Panc1 (cell line): Measurements from ENCODE around the gene ASCL2. TPM values are rescaled to one million over a fixed set of nuclear protein-coding genes. Genes with fewer than 3 reads are reported as not detected.

ENCODE experiments used
- ATAC-seq: fragments of 200-7000 bp; cut with Tn5 transposase; 2 replicates; pipeline ENCODE4 v1.9.1; 2020; ENCODE audit warnings: mild to moderate bottlenecking, moderate library complexity
- BruUV-seq: library from RNA; stranded (reverse); fragments of 400-500 nt; replicated peaks from 2 replicates; lab custom pipeline; 2021; lab: Mats Ljungman, UMichigan
- CTCF ChIA-PET: fragments of 300-600 bp; sonication (Branson Sonifier 250); formaldehyde crosslinking; loops from one replicate; lab custom pipeline; 2022; ENCODE audit warnings: antibody characterized with exemption; lab: Charles Lee
- POLR2A ChIA-PET: fragments of 300-600 bp; sonication (Branson Sonifier 250); formaldehyde crosslinking; loops from one replicate; lab custom pipeline; 2022; ENCODE audit warnings: antibody characterized with exemption; lab: Charles Lee
- DNase-seq: peaks from one replicate; pipeline ENCODE4 v3.0.0-alpha.2; 2010; ENCODE audit warnings: low read depth, low spot score
- H3K27ac ChIP-seq: 2 replicates; pipeline ENCODE4 v1.5.1; 2011; ENCODE audit warnings: mild to moderate bottlenecking, low read length, inconsistent platforms
- H3K27me3 ChIP-seq: fragments of 200-500 bp; sonication (Bioruptor generic); 2 replicates; pipeline ENCODE4 v1.6.0; 2014; ENCODE audit warnings: low read length, inconsistent platforms; ENCODE audit not compliant: control insufficient read depth, insufficient read depth
- H3K36me3 ChIP-seq: fragments of 200-500 bp; sonication (Bioruptor generic); 2 replicates; pipeline ENCODE4 v1.5.1; 2014; ENCODE audit warnings: inconsistent platforms, mild to moderate bottlenecking, low read length, moderate library complexity; ENCODE audit not compliant: control insufficient read depth, insufficient read depth
- H3K4me1 ChIP-seq: 2 replicates; pipeline ENCODE4 v1.5.1; 2011; ENCODE audit warnings: inconsistent platforms, mild to moderate bottlenecking, low read length, moderate library complexity; ENCODE audit not compliant: control insufficient read depth, insufficient read depth
- H3K4me3 ChIP-seq, 2 experiments: 2 replicates each; pipeline ENCODE4 v1.5.1; 2011 to 2012; ENCODE audit warnings: low read depth in 2 of 2, low read length in 2 of 2, mild to moderate bottlenecking in 2 of 2, inconsistent platforms in 1 of 2, moderate library complexity in 1 of 2
- H3K9me3 ChIP-seq: fragments of 200-500 bp; sonication (Bioruptor generic); 2 replicates; pipeline ENCODE4 v1.5.1; 2014; ENCODE audit warnings: low read depth, mild to moderate bottlenecking, inconsistent platforms, low read length, moderate library complexity; ENCODE audit not compliant: control insufficient read depth, insufficient read depth
- CTCF ChIP-seq: fragments of 450-650 bp; IDR thresholded peaks from 2 replicates; pipeline ENCODE4 v1.5.1; 2017; ENCODE audit warnings: mild to moderate bottlenecking
- POLR2AphosphoS5 ChIP-seq: IDR thresholded peaks from 2 replicates; pipeline ENCODE4 v1.6.1; 2012; ENCODE audit warnings: mild to moderate bottlenecking, low read depth, low read length, moderate library complexity
- SIN3A ChIP-seq: IDR thresholded peaks from 2 replicates; pipeline ENCODE4 v1.6.1; 2012; ENCODE audit warnings: low read depth, mild to moderate bottlenecking, low read length, moderate library complexity, borderline replicate concordance; ENCODE audit not compliant: insufficient read depth
- TCF7L2 ChIP-seq: IDR thresholded peaks from 2 replicates; pipeline ENCODE4 v1.6.1; 2011; ENCODE audit warnings: mild to moderate bottlenecking, low read depth, low read length, inconsistent platforms
- in situ Hi-C: cut with HindIII; loops from 2 replicates; pipeline ENCODE4 v1.10.0; 2016; ENCODE audit warnings: low sequenced_read_pairs, low pct_unique_long_range_greater_than_20kb
- intact Hi-C: fragments of 100-400 bp; cut with micrococcal nuclease; formaldehyde crosslinking; loops from one replicate; pipeline ENCODE4 v1.10.0; 2022; ENCODE audit not compliant: unreplicated experiment
- total RNA-seq: library from RNA; stranded (reverse); gene quantifications from one replicate; pipeline ENCODE4 v1.2.1, GENCODE V29; 2021; ENCODE audit not compliant: unreplicated experiment
- TF ChIP-seq, protein P1 (sequence below), 2 experiments: IDR thresholded peaks; 2 replicates each; pipeline ENCODE4 v1.6.1; 2011 to 2012; ENCODE audit warnings: low read depth in 2 of 2, control low read depth in 1 of 2, low read length in 1 of 2, mild to moderate bottlenecking in 1 of 2, moderate library complexity in 1 of 2; ENCODE audit not compliant: insufficient read depth in 1 of 2

The ASCL2 gene
- total RNA-seq, 1 experiment from 2014 or later = not detected

DNA sequence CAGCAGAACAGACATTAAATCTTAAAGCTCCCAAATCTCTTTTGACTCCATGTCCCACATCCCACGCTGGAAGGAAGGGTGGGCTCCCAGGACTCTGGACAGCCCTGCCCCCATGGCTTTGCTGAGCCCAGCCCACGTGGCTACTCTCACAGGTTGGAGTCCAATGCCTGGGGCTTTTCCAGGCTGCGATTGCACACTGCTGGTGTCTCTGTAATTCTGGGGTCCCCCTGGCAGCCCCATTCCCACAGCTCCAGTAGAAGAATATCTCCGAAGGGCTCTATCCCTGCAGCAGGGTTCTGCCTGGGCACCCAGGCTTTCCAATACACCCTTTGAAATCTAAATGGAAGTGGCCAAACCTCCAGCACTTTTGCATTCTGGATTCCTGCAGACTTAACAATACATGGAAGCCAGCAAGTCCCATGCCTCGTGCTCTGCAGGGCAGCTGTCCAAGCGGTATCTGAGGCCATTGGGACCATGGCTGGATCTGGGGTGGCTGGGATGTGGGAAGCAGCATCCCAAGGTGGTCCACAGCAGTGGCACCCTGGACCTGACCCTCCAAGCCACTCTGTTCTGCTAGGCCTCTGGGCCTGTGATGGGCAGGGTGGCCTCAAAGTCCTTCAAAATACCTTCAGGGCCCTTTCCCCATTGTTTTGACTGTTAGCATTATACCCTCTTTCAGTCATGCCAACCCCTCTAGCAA is 50.9 kb downstream of the ASCL2 start:
- TF ChIP-seq TCF7L2 (no peak), SIN3A (no peak), CTCF (no peak), POLR2AphosphoS5 (no peak)
- TF ChIP-seq, protein P1, sequence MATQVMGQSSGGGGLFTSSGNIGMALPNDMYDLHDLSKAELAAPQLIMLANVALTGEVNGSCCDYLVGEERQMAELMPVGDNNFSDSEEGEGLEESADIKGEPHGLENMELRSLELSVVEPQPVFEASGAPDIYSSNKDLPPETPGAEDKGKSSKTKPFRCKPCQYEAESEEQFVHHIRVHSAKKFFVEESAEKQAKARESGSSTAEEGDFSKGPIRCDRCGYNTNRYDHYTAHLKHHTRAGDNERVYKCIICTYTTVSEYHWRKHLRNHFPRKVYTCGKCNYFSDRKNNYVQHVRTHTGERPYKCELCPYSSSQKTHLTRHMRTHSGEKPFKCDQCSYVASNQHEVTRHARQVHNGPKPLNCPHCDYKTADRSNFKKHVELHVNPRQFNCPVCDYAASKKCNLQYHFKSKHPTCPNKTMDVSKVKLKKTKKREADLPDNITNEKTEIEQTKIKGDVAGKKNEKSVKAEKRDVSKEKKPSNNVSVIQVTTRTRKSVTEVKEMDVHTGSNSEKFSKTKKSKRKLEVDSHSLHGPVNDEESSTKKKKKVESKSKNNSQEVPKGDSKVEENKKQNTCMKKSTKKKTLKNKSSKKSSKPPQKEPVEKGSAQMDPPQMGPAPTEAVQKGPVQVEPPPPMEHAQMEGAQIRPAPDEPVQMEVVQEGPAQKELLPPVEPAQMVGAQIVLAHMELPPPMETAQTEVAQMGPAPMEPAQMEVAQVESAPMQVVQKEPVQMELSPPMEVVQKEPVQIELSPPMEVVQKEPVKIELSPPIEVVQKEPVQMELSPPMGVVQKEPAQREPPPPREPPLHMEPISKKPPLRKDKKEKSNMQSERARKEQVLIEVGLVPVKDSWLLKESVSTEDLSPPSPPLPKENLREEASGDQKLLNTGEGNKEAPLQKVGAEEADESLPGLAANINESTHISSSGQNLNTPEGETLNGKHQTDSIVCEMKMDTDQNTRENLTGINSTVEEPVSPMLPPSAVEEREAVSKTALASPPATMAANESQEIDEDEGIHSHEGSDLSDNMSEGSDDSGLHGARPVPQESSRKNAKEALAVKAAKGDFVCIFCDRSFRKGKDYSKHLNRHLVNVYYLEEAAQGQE (IDR thresholded peaks at IDR 0.05; ENCODE audit: insufficient read depth in 1 of 2, low read depth in 2 of 2, low read length in 1 of 2) = no peak
- no TSS peak for BruUV-seq
- POLR2A ChIA-PET = no interaction called here
- intact Hi-C loops = no loop called here
- Histone ChIP-seq H3K9me3 (no peaks in the 10 kb centered on the region; the same call in 1 of the 2 replicates), H3K4me1 (no peaks in the 10 kb centered on the region), H3K4me3 (no peak overlapping the region), H3K27me3 (peaks cover 18% of the 10 kb centered on the region), H3K27ac (no peak overlapping the region), H3K36me3 (no peaks in the 10 kb centered on the region)
- CTCF ChIA-PET = no interaction called here
- no peak for DNase-seq
- ATAC-seq = no peak
- in situ Hi-C loops = no loop called here

Other genes with a start within 250 kb of the ASCL2 start
- gene IGF2, start 131.2 kb downstream of the ASCL2 start, total RNA-seq = 14.5 TPM
- not detected for gene INS, start 109.4 kb downstream of the ASCL2 start, total RNA-seq
- gene TH, start 98.8 kb downstream of the ASCL2 start, total RNA-seq = not detected
- gene C11orf21, start 31.3 kb upstream of the ASCL2 start, total RNA-seq = 0.31 TPM
- gene TSPAN32, start 31.4 kb upstream of the ASCL2 start, total RNA-seq = not detected
- gene CD81, start 106.7 kb upstream of the ASCL2 start, total RNA-seq = 416 TPM
- 132 TPM for gene TSSC4, start 130.2 kb upstream of the ASCL2 start, total RNA-seq
- gene TRPM5, start 173.9 kb upstream of the ASCL2 start, total RNA-seq = 0.08 TPM
- gene KCNQ1, start 174.4 kb upstream of the ASCL2 start, total RNA-seq = 1.0 TPM